Neuronal stem cell (in vitro differentiated cells): ENCODE results near the gene CDH26. TPM values are rescaled to one million over a fixed set of nuclear protein-coding genes. Genes with fewer than 3 reads are reported as not detected.

Experiments
- DNase-seq: peaks from one replicate; pipeline ENCODE4 v3.0.0-alpha.2; 2013; ENCODE audit warnings: low spot score
- H2AFZ ChIP-seq: one replicate; pipeline ENCODE4 v1.6.1; 2013; ENCODE audit warnings: mild to moderate bottlenecking, low read length, inconsistent platforms
- H2AK5ac ChIP-seq: 2 replicates; pipeline ENCODE4 v1.6.1; 2013; ENCODE audit warnings: low read depth, mild to moderate bottlenecking, inconsistent platforms, low read length, moderate library complexity, mixed read lengths
- H2BK120ac ChIP-seq: 2 replicates; pipeline ENCODE4 v1.6.1; 2013; ENCODE audit warnings: low read depth, mild to moderate bottlenecking, inconsistent platforms, low read length, moderate library complexity, mixed read lengths
- H2BK12ac ChIP-seq: one replicate; pipeline ENCODE4 v1.6.1; 2013; ENCODE audit warnings: low read length, inconsistent platforms
- H2BK15ac ChIP-seq: 2 replicates; pipeline ENCODE4 v1.6.1; 2013; ENCODE audit warnings: mild to moderate bottlenecking, low read length, inconsistent platforms, mixed read lengths
- H2BK5ac ChIP-seq: one replicate; pipeline ENCODE4 v1.6.1; 2013; ENCODE audit warnings: inconsistent platforms, mild to moderate bottlenecking, low read length, moderate library complexity
- H3K14ac ChIP-seq: one replicate; pipeline ENCODE4 v1.6.1; 2013; ENCODE audit warnings: low read length, inconsistent platforms
- H3K18ac ChIP-seq: 2 replicates; pipeline ENCODE4 v1.6.1; 2013; ENCODE audit warnings: low read length, inconsistent platforms
- H3K23ac ChIP-seq: 2 replicates; pipeline ENCODE4 v1.6.1; 2013; ENCODE audit warnings: low read depth, mild to moderate bottlenecking, mixed read lengths, low read length, inconsistent platforms; ENCODE audit not compliant: poor library complexity
- H3K27ac ChIP-seq: replicated peaks from 3 replicates; pipeline ENCODE4 v1.5.1; 2013; ENCODE audit warnings: low read length, inconsistent platforms
- H3K27me3 ChIP-seq, 3 experiments: 2 replicates each; pipeline ENCODE4 v1.6.1; 2013; ENCODE audit warnings: low read length in 3 of 3, mild to moderate bottlenecking in 2 of 3, inconsistent platforms in 1 of 3, low read depth in 1 of 3, mixed read lengths in 1 of 3, moderate library complexity in 1 of 3; ENCODE audit not compliant: control insufficient read depth in 3 of 3, insufficient read depth in 3 of 3
- H3K36me3 ChIP-seq, 2 donors: replicated peaks in 1 of 2; 2 replicates each; pipeline ENCODE4 v1.6.1; 2013; ENCODE audit warnings: low read length in 2 of 2; ENCODE audit not compliant: control insufficient read depth in 2 of 2, insufficient read depth in 2 of 2
- H3K4ac ChIP-seq: 2 replicates; pipeline ENCODE4 v1.6.1; 2013; ENCODE audit warnings: inconsistent platforms, mild to moderate bottlenecking, low read length, moderate library complexity
- H3K4me1 ChIP-seq, 2 donors: 1 replicate in 1 of 2; 2 replicates in 1 of 2; pipeline ENCODE4 v1.6.1; 2013; ENCODE audit warnings: low read length in 2 of 2, low read depth in 1 of 2; ENCODE audit not compliant: control insufficient read depth in 2 of 2, insufficient read depth in 1 of 2
- H3K4me2 ChIP-seq: one replicate; pipeline ENCODE4 v1.6.1; 2013; ENCODE audit warnings: mild to moderate bottlenecking, low read length, inconsistent platforms; ENCODE audit not compliant: insufficient read depth, poor library complexity, severe bottlenecking
- H3K4me3 ChIP-seq, 2 donors: 2 replicates each; pipeline ENCODE4 v1.5.1; 2013; ENCODE audit warnings: low read length in 2 of 2, mild to moderate bottlenecking in 2 of 2, inconsistent platforms in 1 of 2, moderate library complexity in 1 of 2
- H3K79me1 ChIP-seq: one replicate; pipeline ENCODE4 v1.6.1; 2013; ENCODE audit warnings: low read depth, mild to moderate bottlenecking, inconsistent platforms, low read length, moderate library complexity
- H3K9ac ChIP-seq: one replicate; pipeline ENCODE4 v1.6.1; 2013; ENCODE audit warnings: mild to moderate bottlenecking, low read depth, low read length, inconsistent platforms; ENCODE audit not compliant: poor library complexity
- H3K9me3 ChIP-seq, 2 donors: replicated peaks in 1 of 2; 2 replicates each; pipeline versions ENCODE3 to v1.6.1; 2013; ENCODE audit warnings: low read length in 2 of 2, mild to moderate bottlenecking in 2 of 2, inconsistent platforms in 1 of 2, low read depth in 1 of 2, mixed read lengths in 1 of 2, moderate library complexity in 1 of 2; ENCODE audit not compliant: control insufficient read depth in 2 of 2, insufficient read depth in 1 of 2
- H4K8ac ChIP-seq: one replicate; pipeline ENCODE4 v1.6.1; 2013; ENCODE audit warnings: low read depth, mild to moderate bottlenecking, inconsistent platforms, low read length, moderate library complexity
- H4K91ac ChIP-seq: one replicate; pipeline ENCODE4 v1.6.1; 2013; ENCODE audit warnings: low read length, low read depth, mild to moderate bottlenecking, inconsistent platforms; ENCODE audit not compliant: poor library complexity
- WGBS, 2 donors: extraction: QIAGEN DNeasy Blood & Tissue Kit; methylation state at CpG; one replicate each; pipeline ENCODE4 v1.1.7; 2013; ENCODE audit warnings: missing lambda C conversion rate in 2 of 2, mixed read lengths in 1 of 2; ENCODE audit not compliant: insufficient read length in 2 of 2, insufficient replicate concordance in 1 of 2; ENCODE audit errors: extremely low coverage in 2 of 2; 5-methylcytosine and 5-hydroxymethylcytosine counted together
- polyA plus RNA-seq, 2 experiments: library from polyadenylated mRNA; stranded (reverse); fragments of 200-250 nt; gene quantifications; one replicate each; pipeline ENCODE4 v1.2.3, GENCODE V29; 2013

Gene CDH26
- 0.22 TPM for polyA plus RNA-seq (2013, experiment 1 of 2)
- polyA plus RNA-seq (2013, experiment 2 of 2) = 0.24 TPM

DNA sequence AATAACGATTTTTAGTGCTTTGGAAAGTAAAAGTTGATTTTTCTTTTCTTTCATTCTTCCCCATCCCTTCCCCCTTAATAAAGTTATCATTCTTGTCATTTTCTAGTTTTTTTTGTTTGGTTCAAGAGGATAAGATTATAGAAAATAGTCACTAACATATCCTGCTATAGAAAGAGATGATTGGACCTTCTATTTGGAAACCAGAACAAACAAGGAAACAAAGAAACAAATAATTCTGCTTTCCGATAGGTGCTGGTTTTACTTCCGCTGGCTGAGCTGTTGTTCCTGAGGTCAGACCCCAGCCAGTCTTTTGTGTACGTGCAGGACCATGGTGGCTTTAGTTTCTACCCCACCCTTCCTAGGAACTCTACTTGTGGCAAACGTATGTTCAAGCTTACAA lies at the start of gene CDH26:
Gene CDH26, plus strand, starts transcription at position 301 of the 400 bp plus-strand sequence. CDS start 304 bp downstream, outside the sequence.
- Histone ChIP-seq H2BK5ac (no peak within 1 kb of the TSS), H3K23ac (peak within 1 kb of the TSS; percentile 5), H2AFZ (peak within 1 kb of the TSS; percentile 64), H2AK5ac (no peak within 1 kb of the TSS), H3K4me3 (peak within 1 kb of the TSS in 1 of 2 donors; percentile 38), H3K9me3 (no peaks in the 10 kb centered on the region), H3K4me2 (no peak within 1 kb of the TSS), H4K91ac (no peak within 1 kb of the TSS), H3K4ac (no peak within 1 kb of the TSS), H2BK15ac (no peak within 1 kb of the TSS), H3K14ac (no peak within 1 kb of the TSS), H3K27me3 (no peaks in the 10 kb centered on the region), H3K27ac (no peak within 1 kb of the TSS), H3K9ac (no peak within 1 kb of the TSS), H3K79me1 (no peaks in the 10 kb centered on the region), H3K4me1 (peaks cover 0 to 5% of the 10 kb centered on the region in 2 donors), H4K8ac (no peak within 1 kb of the TSS), H2BK12ac (no peak within 1 kb of the TSS), H2BK120ac (no peak within 1 kb of the TSS), H3K36me3 (no peaks in the 10 kb centered on the region), H3K18ac (peak within 1 kb of the TSS; percentile 20)
- DNase-seq = no peak
- no CpG with 5 or more reads among the region's 5 CpGs for WGBS, 2 donors

DNA sequence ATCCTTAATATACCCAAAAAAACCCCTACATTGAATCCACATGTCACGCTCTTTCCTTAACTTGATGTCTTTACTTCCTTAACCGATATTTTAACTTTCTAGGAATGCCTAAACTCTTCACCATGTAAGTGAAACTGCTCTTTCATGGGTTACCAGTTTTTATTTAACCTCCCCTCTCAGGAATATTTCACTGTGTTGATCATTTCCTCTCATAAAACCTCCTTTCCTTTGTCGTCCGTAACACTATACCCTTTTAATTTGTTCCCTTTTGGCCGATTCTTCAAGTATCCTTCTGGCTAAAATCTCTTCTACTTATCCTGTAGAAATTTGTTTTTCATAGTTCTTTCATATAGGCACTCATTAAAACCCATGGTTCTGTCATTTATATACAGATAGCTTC lies 49.4 kb upstream of the CDH26 start:
- Histone ChIP-seq H3K4me2 (no peak overlapping the region), H2AK5ac (no peak overlapping the region), H3K79me1 (no peaks in the 10 kb centered on the region), H3K23ac (no peak overlapping the region), H3K9me3 (no peaks in the 10 kb centered on the region), H3K4me1 (no peaks in the 10 kb centered on the region), H4K8ac (no peak overlapping the region), H2BK5ac (no peak overlapping the region), H3K14ac (no peak overlapping the region), H2AFZ (no peak overlapping the region), H3K27me3 (peaks cover 0 to 19% (median 0%) of the 10 kb centered on the region in 3 experiments), H2BK12ac (no peak overlapping the region), H3K36me3 (no peaks in the 10 kb centered on the region), H4K91ac (no peak overlapping the region), H3K9ac (no peak overlapping the region), H2BK15ac (no peak overlapping the region), H3K4me3 (no peak overlapping the region), H2BK120ac (no peak overlapping the region), H3K27ac (no peak overlapping the region), H3K4ac (no peak overlapping the region), H3K18ac (no peak overlapping the region)
- no peak for DNase-seq
- WGBS, 2 donors = 100% methylated on average over 2 of the region's 5 CpGs; no CpG with 5 or more reads in 1 of the 2 donors

DNA sequence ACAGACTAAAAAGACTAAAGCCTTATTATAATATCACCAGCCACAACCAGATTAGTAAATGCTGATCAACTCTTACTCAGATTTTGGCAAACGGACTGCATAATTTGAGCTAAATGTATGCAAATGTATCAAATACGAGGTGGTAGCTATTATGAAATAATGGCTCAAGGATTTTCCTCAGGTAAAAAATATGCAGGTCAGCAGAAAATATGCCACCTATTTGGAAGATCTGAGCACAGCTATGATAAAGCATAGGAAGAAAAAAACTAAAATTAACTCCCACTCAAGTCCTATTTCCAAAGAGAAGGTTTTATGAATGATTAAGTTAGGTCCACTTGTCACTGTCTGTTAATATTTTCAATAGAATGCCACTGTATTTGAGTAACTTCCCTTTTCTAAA lies 47.2 kb upstream of the CDH26 start:
- Histone ChIP-seq H2BK12ac (no peak overlapping the region), H4K91ac (no peak overlapping the region), H3K18ac (no peak overlapping the region), H2AFZ (no peak overlapping the region), H3K27ac (no peak overlapping the region), H3K4ac (no peak overlapping the region), H3K23ac (no peak overlapping the region), H3K9me3 (no peaks in the 10 kb centered on the region), H3K14ac (no peak overlapping the region), H3K4me3 (no peak overlapping the region), H2BK120ac (no peak overlapping the region), H3K9ac (no peak overlapping the region), H2BK15ac (no peak overlapping the region), H3K27me3 (peaks cover 0 to 15% (median 0%) of the 10 kb centered on the region in 3 experiments), H3K79me1 (no peaks in the 10 kb centered on the region), H3K4me1 (no peaks in the 10 kb centered on the region), H2BK5ac (no peak overlapping the region), H3K4me2 (no peak overlapping the region), H4K8ac (no peak overlapping the region), H3K36me3 (no peaks in the 10 kb centered on the region), H2AK5ac (no peak overlapping the region)
- DNase-seq = no peak
- no CpG with 5 or more reads among the region's 2 CpGs for WGBS, 2 donors

DNA sequence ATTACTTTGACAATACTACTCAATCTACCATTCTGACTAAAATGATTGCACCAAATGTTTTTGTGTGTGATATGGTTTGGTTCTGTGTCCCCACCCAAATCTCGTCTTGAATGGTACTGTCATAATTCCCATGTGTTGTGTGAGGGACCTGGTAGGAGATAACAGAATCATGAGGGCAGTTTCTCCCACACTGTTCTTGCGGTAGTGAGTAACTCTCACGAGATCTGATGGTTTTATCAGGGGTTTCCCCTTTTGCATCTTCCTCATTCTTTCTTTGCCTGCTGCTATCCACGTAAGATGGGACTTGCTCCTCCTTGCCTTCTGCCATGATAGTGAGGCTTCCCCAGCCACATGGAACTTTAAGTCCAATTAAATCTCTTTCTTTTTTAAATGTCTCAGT lies 45.6 kb upstream of the CDH26 start:
- no peak overlapping the region for H3K9ac ChIP-seq
- H2AFZ ChIP-seq = no peak overlapping the region
- no peak overlapping the region for H3K14ac ChIP-seq
- no peak overlapping the region for H2BK15ac ChIP-seq
- H3K23ac ChIP-seq = no peak overlapping the region
- H2AK5ac ChIP-seq = no peak overlapping the region
- no peak overlapping the region for H2BK5ac ChIP-seq
- H2BK12ac ChIP-seq = no peak overlapping the region
- no CpG with 5 or more reads among the region's 4 CpGs for WGBS, 2 donors
- no peaks in the 10 kb centered on the region for H3K4me1 ChIP-seq
- H3K9me3 ChIP-seq = no peaks in the 10 kb centered on the region
- no peak overlapping the region for H3K4ac ChIP-seq
- no peak overlapping the region for H3K27ac ChIP-seq
- no peak overlapping the region for H4K8ac ChIP-seq
- no peak overlapping the region for H3K4me3 ChIP-seq
- no peak overlapping the region for H4K91ac ChIP-seq
- H3K36me3 ChIP-seq = no peaks in the 10 kb centered on the region
- H3K27me3 ChIP-seq = peaks cover 0 to 15% (median 0%) of the 10 kb centered on the region in 3 experiments
- no peak for DNase-seq
- H2BK120ac ChIP-seq = no peak overlapping the region
- no peaks in the 10 kb centered on the region for H3K79me1 ChIP-seq
- no peak overlapping the region for H3K18ac ChIP-seq
- H3K4me2 ChIP-seq = no peak overlapping the region
